Endometrium (tissue), 2 donors: ENCODE measurements around the gene ST7.
A peak's percentile ranks its signal among the peaks of the same experiment; 100 is the strongest.

ENCODE experiments used
- FAIRE-seq: peaks from 2 replicates; lab custom pipeline; 2012; peaks lifted over from hg19 to GRCh38; lab: Jason Lieb, UNC
- donor health status: control.
- donor health status: control.

ST7 gene

GRCh38 chr7:117192108-117192507, 238.8 kb downstream of the ST7 start:
- no peak for FAIRE-seq

- no peak for FAIRE-seq
Measured at GRCh38 chr7:117193564-117193963, 240.3 kb downstream of the ST7 start.

- no peak for FAIRE-seq
Measured at GRCh38 chr7:117194445-117194844, 241.1 kb downstream of the ST7 start.

GRCh38 chr7:117195361-117196029, 242.2 kb downstream of the ST7 start:
- no peak for FAIRE-seq

- FAIRE-seq: no peak
Measured at GRCh38 chr7:117200132-117200531, 246.8 kb downstream of the ST7 start.

- no peak for FAIRE-seq
Measured at GRCh38 chr7:117200786-117201458, 247.6 kb downstream of the ST7 start.

- no peak for FAIRE-seq
Measured at GRCh38 chr7:117202511-117202910, 249.2 kb downstream of the ST7 start.

GRCh38 chr7:117203205-117203604, 249.9 kb downstream of the ST7 start:
- no peak for FAIRE-seq

GRCh38 chr7:117205873-117206272, 252.6 kb downstream of the ST7 start:
- FAIRE-seq: no peak

GRCh38 chr7:117208257-117208656, 255.0 kb downstream of the ST7 start:
- no peak for FAIRE-seq

GRCh38 chr7:117210397-117210796, 257.1 kb downstream of the ST7 start:
- no peak for FAIRE-seq

- no peak for FAIRE-seq
Measured at GRCh38 chr7:117210908-117211307, 257.6 kb downstream of the ST7 start.

- FAIRE-seq: no peak
Measured at GRCh38 chr7:117211614-117212013, 258.3 kb downstream of the ST7 start.

GRCh38 chr7:117212969-117213877, 259.9 kb downstream of the ST7 start:
- FAIRE-seq: peak; percentile 4

GRCh38 chr7:117216010-117216409, 262.7 kb downstream of the ST7 start:
- FAIRE-seq: no peak

- FAIRE-seq: no peak
Measured at GRCh38 chr7:117216436-117217069, 263.3 kb downstream of the ST7 start.

- peak; percentile 94 for FAIRE-seq
Measured at GRCh38 chr7:117217106-117218035, 264.1 kb downstream of the ST7 start.

- no peak for FAIRE-seq
Measured at GRCh38 chr7:117218700-117219099, 265.4 kb downstream of the ST7 start.

GRCh38 chr7:117219485-117219884, 266.2 kb downstream of the ST7 start:
- FAIRE-seq: no peak

- FAIRE-seq: no peak
Measured at GRCh38 chr7:117220836-117221235, 267.5 kb downstream of the ST7 start.

- no peak for FAIRE-seq
Measured at GRCh38 chr7:117225536-117225935, 272.2 kb downstream of the ST7 start.
